DND-41 (cell line): ENCODE data around the gene NFIA.

Experiments used
- EZH2 ChIP-seq: IDR thresholded peaks from 3 replicates; pipeline ENCODE4 v1.6.1; 2012; ENCODE audit warnings: borderline replicate concordance, low read depth, mild to moderate bottlenecking, moderate library complexity, low read length, inconsistent platforms; ENCODE audit not compliant: severe bottlenecking
- TF ChIP-seq, protein P1 (sequence below): IDR thresholded peaks from 2 replicates; pipeline ENCODE4 v1.5.1; 2012; ENCODE audit warnings: borderline replicate concordance, low read length, moderate library complexity, mild to moderate bottlenecking; ENCODE audit not compliant: poor library complexity, severe bottlenecking; ENCODE audit errors: extremely low read depth

DNA sequence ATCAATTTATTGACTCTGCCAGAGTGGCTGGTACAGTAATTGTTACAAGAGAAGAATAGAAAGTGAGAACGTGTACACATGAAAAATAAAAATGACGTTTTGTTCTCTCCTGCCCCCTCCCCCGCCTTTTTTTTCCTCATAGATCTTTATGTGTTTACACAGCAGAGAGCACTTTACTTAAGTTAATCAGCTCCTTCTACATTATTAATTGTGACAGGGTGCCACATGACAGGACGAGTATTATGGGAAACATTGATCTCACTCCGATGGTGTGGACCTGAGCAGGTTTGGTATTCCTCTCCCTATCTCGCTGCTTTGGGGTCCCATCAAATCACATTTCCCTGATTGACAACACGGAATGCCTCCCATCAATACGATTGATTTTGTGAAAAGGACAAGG is 356.9 kb downstream of the NFIA start:
- TF ChIP-seq, protein P1, sequence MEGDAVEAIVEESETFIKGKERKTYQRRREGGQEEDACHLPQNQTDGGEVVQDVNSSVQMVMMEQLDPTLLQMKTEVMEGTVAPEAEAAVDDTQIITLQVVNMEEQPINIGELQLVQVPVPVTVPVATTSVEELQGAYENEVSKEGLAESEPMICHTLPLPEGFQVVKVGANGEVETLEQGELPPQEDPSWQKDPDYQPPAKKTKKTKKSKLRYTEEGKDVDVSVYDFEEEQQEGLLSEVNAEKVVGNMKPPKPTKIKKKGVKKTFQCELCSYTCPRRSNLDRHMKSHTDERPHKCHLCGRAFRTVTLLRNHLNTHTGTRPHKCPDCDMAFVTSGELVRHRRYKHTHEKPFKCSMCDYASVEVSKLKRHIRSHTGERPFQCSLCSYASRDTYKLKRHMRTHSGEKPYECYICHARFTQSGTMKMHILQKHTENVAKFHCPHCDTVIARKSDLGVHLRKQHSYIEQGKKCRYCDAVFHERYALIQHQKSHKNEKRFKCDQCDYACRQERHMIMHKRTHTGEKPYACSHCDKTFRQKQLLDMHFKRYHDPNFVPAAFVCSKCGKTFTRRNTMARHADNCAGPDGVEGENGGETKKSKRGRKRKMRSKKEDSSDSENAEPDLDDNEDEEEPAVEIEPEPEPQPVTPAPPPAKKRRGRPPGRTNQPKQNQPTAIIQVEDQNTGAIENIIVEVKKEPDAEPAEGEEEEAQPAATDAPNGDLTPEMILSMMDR: no peak
- TF ChIP-seq EZH2: no peak
